SK-N-SH treated with all-trans-retinoic acid at 6 μM for 48 hours (cell line): Measurements from ENCODE around the gene CHCHD5.

ENCODE experiments used
- ATAC-seq: fragments of 200-7000 bp; cut with Tn5 transposase; 3 replicates; pipeline ENCODE4 v1.9.1; 2020; ENCODE audit warnings: mild to moderate bottlenecking, moderate library complexity
- ARNTL ChIP-seq: fragments of 450-650 bp; formaldehyde crosslinking; IDR thresholded peaks from 2 replicates; pipeline ENCODE4 v1.5.0; 2020; ENCODE audit warnings: low read depth, mild to moderate bottlenecking, moderate library complexity, borderline replicate concordance
- BACH2 ChIP-seq: fragments of 250-450 bp; sonication (Bioruptor Pico); IDR thresholded peaks from 2 replicates; pipeline ENCODE4 v1.9.0; 2021; ENCODE audit warnings: mild to moderate bottlenecking, borderline replicate concordance
- CSDC2 ChIP-seq: fragments of 250-450 bp; sonication (Bioruptor Pico); IDR thresholded peaks from 2 replicates; pipeline ENCODE4 v1.5.0; 2020; ENCODE audit warnings: mild to moderate bottlenecking, moderate library complexity
- CSRNP3 ChIP-seq: fragments of 250-450 bp; sonication (Bioruptor Pico); IDR thresholded peaks from 2 replicates; pipeline ENCODE4 v1.5.1; 2021; ENCODE audit warnings: mild to moderate bottlenecking, moderate library complexity
- ESRRG ChIP-seq: fragments of 250-450 bp; sonication (Bioruptor Pico); IDR thresholded peaks from 2 replicates; pipeline ENCODE4 v1.6.1; 2021; ENCODE audit warnings: mild to moderate bottlenecking
- GLIS3 ChIP-seq: fragments of 250-450 bp; sonication (Bioruptor Pico); IDR thresholded peaks from 2 replicates; pipeline ENCODE4 v1.5.0; 2020; ENCODE audit warnings: mild to moderate bottlenecking, moderate library complexity
- ISL1 ChIP-seq: fragments of 250-450 bp; sonication (Bioruptor Pico); IDR thresholded peaks from 2 replicates; pipeline ENCODE4 v2.1.2; 2022; ENCODE audit warnings: mild to moderate bottlenecking, moderate library complexity
- OSR1 ChIP-seq: fragments of 250-450 bp; sonication (Bioruptor Pico); IDR thresholded peaks from 2 replicates; pipeline ENCODE4 v1.8.0; 2022; ENCODE audit warnings: moderate library complexity, mild to moderate bottlenecking, inconsistent platforms
- POU6F1 ChIP-seq: fragments of 250-450 bp; sonication (Bioruptor Pico); IDR thresholded peaks from 2 replicates; pipeline ENCODE4 v1.8.0; 2021; ENCODE audit warnings: low read depth, mild to moderate bottlenecking, moderate library complexity, borderline replicate concordance
- PPARA ChIP-seq: fragments of 250-450 bp; sonication (Bioruptor Pico); IDR thresholded peaks from 2 replicates; pipeline ENCODE4 v1.5.0; 2020; ENCODE audit warnings: mild to moderate bottlenecking, borderline replicate concordance
- RARB ChIP-seq: fragments of 250-450 bp; sonication (Bioruptor Pico); IDR thresholded peaks from 2 replicates; pipeline ENCODE4 v1.8.0; 2021; ENCODE audit warnings: mild to moderate bottlenecking, moderate library complexity
- SNAI2 ChIP-seq: fragments of 250-450 bp; sonication (Bioruptor Pico); IDR thresholded peaks from 2 replicates; pipeline ENCODE4 v1.5.0; 2020; ENCODE audit warnings: mild to moderate bottlenecking, moderate library complexity
- TCF4 ChIP-seq: fragments of 250-450 bp; sonication (Bioruptor Pico); IDR thresholded peaks from 2 replicates; pipeline ENCODE4 v1.8.0; 2021; ENCODE audit warnings: mild to moderate bottlenecking, moderate library complexity, borderline replicate concordance
- TOX ChIP-seq: fragments of 250-450 bp; sonication (Bioruptor Pico); IDR thresholded peaks from 2 replicates; pipeline ENCODE4 v1.8.0; 2021; ENCODE audit warnings: mild to moderate bottlenecking, moderate library complexity, borderline replicate concordance
- ZC3H10 ChIP-seq: fragments of 250-450 bp; sonication (Bioruptor Pico); IDR thresholded peaks from 2 replicates; pipeline ENCODE4 v1.5.1; 2021; ENCODE audit warnings: mild to moderate bottlenecking, moderate library complexity
- ZFP3 ChIP-seq: fragments of 250-450 bp; sonication (Bioruptor Pico); IDR thresholded peaks from 2 replicates; pipeline ENCODE4 v1.5.0; 2020; ENCODE audit warnings: mild to moderate bottlenecking, moderate library complexity
- ZFP30 ChIP-seq: fragments of 450-650 bp; formaldehyde crosslinking; IDR thresholded peaks from 2 replicates; pipeline ENCODE4 v1.5.0; 2022; ENCODE audit warnings: mild to moderate bottlenecking, moderate library complexity
- ZNF70 ChIP-seq: fragments of 450-650 bp; formaldehyde crosslinking; IDR thresholded peaks from 2 replicates; pipeline ENCODE4 v1.5.0; 2020; ENCODE audit warnings: mild to moderate bottlenecking, moderate library complexity
- ZNF8 ChIP-seq: fragments of 450-650 bp; formaldehyde crosslinking; IDR thresholded peaks from 2 replicates; pipeline ENCODE4 v1.5.0; 2020; ENCODE audit warnings: mild to moderate bottlenecking, moderate library complexity
- TF ChIP-seq, protein P1 (sequence below): fragments of 250-450 bp; sonication (Bioruptor Pico); IDR thresholded peaks from 2 replicates; pipeline ENCODE4 v1.5.0; 2020; ENCODE audit warnings: mild to moderate bottlenecking, moderate library complexity
- TF ChIP-seq, protein P2 (sequence below): fragments of 250-450 bp; sonication (Bioruptor Pico); IDR thresholded peaks from 2 replicates; pipeline ENCODE4 v1.8.0; 2020; ENCODE audit warnings: mild to moderate bottlenecking, moderate library complexity, borderline replicate concordance
- TF ChIP-seq, protein P3 (sequence below): fragments of 250-450 bp; sonication (Bioruptor Pico); IDR thresholded peaks from 2 replicates; pipeline ENCODE4 v1.5.1; 2020; ENCODE audit warnings: low read depth, mild to moderate bottlenecking, moderate library complexity

CHCHD5 gene

DNA sequence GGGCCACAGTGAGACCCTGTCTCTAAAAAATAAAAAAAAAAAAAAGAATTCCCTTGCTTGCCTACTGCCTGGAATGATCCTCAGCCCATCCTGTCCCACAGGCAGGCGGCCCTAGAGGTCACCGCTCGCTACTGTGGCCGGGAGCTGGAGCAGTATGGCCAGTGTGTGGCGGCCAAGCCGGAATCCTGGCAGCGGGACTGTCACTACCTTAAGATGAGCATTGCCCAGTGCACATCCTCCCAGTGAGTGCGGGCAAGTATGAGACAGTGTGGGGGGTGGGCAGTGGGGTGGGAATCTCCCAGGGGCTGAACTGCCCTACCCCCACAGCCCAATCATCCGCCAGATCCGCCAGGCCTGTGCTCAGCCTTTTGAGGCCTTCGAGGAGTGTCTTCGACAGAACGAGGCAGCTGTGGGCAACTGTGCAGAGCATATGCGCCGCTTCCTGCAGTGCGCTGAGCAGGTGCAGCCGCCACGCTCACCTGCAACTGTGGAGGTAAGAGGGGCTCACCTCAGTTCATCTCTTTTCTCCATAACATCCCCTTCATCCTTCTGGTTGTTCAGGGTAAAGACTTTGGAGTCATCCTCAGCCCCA, 1.6 kb downstream of the CHCHD5 start:
- ATAC-seq = no peak
- TF ChIP-seq ZFP30 = no peak
- no peak for TF ChIP-seq ZC3H10 (CRISPR knock-in tag)
- no peak for TF ChIP-seq BACH2 (CRISPR knock-in tag)
- TF ChIP-seq, protein P1, sequence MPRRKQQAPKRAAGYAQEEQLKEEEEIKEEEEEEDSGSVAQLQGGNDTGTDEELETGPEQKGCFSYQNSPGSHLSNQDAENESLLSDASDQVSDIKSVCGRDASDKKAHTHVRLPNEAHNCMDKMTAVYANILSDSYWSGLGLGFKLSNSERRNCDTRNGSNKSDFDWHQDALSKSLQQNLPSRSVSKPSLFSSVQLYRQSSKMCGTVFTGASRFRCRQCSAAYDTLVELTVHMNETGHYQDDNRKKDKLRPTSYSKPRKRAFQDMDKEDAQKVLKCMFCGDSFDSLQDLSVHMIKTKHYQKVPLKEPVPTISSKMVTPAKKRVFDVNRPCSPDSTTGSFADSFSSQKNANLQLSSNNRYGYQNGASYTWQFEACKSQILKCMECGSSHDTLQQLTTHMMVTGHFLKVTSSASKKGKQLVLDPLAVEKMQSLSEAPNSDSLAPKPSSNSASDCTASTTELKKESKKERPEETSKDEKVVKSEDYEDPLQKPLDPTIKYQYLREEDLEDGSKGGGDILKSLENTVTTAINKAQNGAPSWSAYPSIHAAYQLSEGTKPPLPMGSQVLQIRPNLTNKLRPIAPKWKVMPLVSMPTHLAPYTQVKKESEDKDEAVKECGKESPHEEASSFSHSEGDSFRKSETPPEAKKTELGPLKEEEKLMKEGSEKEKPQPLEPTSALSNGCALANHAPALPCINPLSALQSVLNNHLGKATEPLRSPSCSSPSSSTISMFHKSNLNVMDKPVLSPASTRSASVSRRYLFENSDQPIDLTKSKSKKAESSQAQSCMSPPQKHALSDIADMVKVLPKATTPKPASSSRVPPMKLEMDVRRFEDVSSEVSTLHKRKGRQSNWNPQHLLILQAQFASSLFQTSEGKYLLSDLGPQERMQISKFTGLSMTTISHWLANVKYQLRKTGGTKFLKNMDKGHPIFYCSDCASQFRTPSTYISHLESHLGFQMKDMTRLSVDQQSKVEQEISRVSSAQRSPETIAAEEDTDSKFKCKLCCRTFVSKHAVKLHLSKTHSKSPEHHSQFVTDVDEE (CRISPR knock-in tag) = no peak
- TF ChIP-seq SNAI2 = no peak
- TF ChIP-seq, protein P2, sequence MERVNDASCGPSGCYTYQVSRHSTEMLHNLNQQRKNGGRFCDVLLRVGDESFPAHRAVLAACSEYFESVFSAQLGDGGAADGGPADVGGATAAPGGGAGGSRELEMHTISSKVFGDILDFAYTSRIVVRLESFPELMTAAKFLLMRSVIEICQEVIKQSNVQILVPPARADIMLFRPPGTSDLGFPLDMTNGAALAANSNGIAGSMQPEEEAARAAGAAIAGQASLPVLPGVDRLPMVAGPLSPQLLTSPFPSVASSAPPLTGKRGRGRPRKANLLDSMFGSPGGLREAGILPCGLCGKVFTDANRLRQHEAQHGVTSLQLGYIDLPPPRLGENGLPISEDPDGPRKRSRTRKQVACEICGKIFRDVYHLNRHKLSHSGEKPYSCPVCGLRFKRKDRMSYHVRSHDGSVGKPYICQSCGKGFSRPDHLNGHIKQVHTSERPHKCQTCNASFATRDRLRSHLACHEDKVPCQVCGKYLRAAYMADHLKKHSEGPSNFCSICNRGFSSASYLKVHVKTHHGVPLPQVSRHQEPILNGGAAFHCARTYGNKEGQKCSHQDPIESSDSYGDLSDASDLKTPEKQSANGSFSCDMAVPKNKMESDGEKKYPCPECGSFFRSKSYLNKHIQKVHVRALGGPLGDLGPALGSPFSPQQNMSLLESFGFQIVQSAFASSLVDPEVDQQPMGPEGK (CRISPR knock-in tag) = no peak
- no peak for TF ChIP-seq TCF4 (CRISPR knock-in tag)
- TF ChIP-seq PPARA = no peak
- TF ChIP-seq ZFP3 (CRISPR knock-in tag) = no peak
- TF ChIP-seq OSR1 (CRISPR knock-in tag) = no peak
- no peak for TF ChIP-seq CSDC2 (CRISPR knock-in tag)
- no peak for TF ChIP-seq ARNTL (CRISPR knock-in tag)
- TF ChIP-seq RARB (CRISPR knock-in tag) = no peak
- TF ChIP-seq CSRNP3 (CRISPR knock-in tag) = no peak
- TF ChIP-seq ZNF70 (CRISPR knock-in tag) = no peak
- no peak for TF ChIP-seq ZNF8 (CRISPR knock-in tag)
- TF ChIP-seq POU6F1 (CRISPR knock-in tag) = no peak

DNA sequence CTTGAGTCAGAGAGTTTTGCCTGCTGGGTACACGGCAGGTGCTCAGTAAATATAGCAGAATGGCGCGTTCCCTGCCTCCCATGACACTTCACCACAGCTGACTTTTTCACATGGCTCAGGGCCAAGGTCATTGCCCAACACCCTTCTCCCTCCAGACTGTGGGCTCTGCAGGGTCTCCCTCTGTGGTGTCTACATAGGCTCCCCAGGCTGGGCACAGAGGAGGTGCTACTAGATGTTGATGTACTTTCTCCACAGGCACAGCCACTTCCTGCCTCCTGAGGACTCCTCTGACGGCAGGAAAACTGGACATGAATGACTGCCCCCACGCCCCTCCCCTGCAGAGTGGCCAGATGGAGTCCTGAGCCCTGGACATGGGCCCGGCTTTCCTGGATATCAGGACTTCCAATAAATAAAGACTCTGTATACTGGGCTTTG, 4.2 kb downstream of the CHCHD5 start:
- ATAC-seq = no peak

DNA sequence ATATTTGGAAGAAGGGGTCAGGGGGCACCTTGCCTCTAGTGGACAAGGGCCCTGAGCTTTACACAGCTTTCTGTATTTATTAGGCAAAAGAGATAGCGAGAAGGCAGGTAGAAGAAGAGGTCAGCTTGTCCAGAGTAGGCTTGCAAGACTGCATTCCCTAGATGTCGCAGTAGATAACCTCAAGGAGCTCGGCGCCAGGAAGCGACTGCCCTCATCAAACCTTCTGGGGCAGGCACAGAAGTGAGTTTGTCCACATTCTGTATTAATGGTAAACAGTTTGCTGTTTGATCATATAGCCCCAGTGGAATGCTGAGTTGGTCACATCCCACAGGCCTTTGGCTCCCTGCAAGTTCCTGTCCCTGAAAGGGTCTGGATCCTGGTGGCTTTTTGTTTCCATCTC, 7.0 kb downstream of the CHCHD5 start:
- TF ChIP-seq ISL1 (no peak), ESRRG (CRISPR knock-in tag) (no peak), TCF4 (CRISPR knock-in tag) (no peak), PPARA (no peak), ARNTL (CRISPR knock-in tag) (no peak), ZC3H10 (CRISPR knock-in tag) (no peak), ZNF8 (CRISPR knock-in tag) (no peak), TOX (CRISPR knock-in tag) (no peak), SNAI2 (no peak), CSDC2 (CRISPR knock-in tag) (no peak), ZNF70 (CRISPR knock-in tag) (no peak)
- TF ChIP-seq, protein P1 (CRISPR knock-in tag) = no peak
- TF ChIP-seq, protein P3, sequence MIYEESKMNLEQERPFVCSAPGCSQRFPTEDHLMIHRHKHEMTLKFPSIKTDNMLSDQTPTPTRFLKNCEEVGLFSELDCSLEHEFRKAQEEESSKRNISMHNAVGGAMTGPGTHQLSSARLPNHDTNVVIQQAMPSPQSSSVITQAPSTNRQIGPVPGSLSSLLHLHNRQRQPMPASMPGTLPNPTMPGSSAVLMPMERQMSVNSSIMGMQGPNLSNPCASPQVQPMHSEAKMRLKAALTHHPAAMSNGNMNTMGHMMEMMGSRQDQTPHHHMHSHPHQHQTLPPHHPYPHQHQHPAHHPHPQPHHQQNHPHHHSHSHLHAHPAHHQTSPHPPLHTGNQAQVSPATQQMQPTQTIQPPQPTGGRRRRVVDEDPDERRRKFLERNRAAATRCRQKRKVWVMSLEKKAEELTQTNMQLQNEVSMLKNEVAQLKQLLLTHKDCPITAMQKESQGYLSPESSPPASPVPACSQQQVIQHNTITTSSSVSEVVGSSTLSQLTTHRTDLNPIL = no peak
- TF ChIP-seq, protein P2 (CRISPR knock-in tag) = no peak
- no peak for ATAC-seq

More for the DNA sequence above, 4.2 kb downstream of the CHCHD5 start:
- TF ChIP-seq ESRRG (CRISPR knock-in tag) (no peak), ARNTL (CRISPR knock-in tag) (no peak), OSR1 (CRISPR knock-in tag) (no peak), GLIS3 (CRISPR knock-in tag) (no peak), ZNF70 (CRISPR knock-in tag) (no peak), PPARA (no peak)
- TF ChIP-seq, all 23 proteins: peak for 0
